PC-3 (cell line): ENCODE measurements around the gene TAGLN2.

Experiments used
- EZH2 ChIP-seq: fragments of 300-600 bp; sonication (generic); IDR thresholded peaks from one replicate; pipeline ENCODE4 v1.6.1; 2017; ENCODE audit warnings: antibody characterized with exemption, mild to moderate bottlenecking, low read length; ENCODE audit not compliant: unreplicated experiment
- EZH2phosphoT487 ChIP-seq: fragments of 300-600 bp; sonication (generic); IDR thresholded peaks from 2 replicates; pipeline ENCODE4 v1.6.1; 2018; ENCODE audit warnings: mild to moderate bottlenecking, antibody characterized with exemption, low read length, borderline replicate concordance
- TF ChIP-seq, protein P1 (sequence below): fragments of 300-600 bp; sonication (generic); conservative IDR thresholded peaks from 2 replicates; pipeline ENCODE4 v1.5.1; 2017; ENCODE audit warnings: antibody characterized with exemption, low read depth, mild to moderate bottlenecking, low read length

DNA sequence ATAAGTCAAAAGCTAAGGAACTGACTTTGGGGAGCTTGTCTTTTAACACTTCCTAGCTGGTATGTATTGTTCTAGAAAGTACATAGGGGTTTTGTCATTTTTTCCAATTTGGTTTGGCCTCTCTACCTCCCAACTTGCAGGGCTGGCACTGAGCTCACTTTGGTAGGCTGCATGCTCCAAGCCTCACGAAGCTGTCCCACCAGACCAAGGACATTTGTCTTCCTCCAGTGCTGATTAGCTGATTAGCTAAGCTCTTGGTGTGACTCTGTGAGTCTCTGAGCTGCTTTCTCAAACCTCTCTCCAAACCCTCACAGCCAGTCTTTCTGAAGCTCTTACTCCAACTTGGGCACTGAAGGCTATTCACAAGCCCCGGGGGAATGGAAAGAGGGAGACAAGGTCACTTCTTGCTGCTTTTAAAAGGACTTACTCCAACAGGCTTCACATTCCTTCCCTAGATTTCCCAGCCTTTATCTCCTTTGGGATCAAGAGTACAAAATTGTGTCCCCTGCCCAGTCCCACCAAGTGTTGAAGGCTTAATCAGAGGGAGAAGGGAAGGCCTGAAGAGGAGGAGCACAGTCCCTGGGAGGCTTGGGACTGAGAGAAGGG is 24.4 kb downstream of the TAGLN2 start:
- TF ChIP-seq, protein P1, sequence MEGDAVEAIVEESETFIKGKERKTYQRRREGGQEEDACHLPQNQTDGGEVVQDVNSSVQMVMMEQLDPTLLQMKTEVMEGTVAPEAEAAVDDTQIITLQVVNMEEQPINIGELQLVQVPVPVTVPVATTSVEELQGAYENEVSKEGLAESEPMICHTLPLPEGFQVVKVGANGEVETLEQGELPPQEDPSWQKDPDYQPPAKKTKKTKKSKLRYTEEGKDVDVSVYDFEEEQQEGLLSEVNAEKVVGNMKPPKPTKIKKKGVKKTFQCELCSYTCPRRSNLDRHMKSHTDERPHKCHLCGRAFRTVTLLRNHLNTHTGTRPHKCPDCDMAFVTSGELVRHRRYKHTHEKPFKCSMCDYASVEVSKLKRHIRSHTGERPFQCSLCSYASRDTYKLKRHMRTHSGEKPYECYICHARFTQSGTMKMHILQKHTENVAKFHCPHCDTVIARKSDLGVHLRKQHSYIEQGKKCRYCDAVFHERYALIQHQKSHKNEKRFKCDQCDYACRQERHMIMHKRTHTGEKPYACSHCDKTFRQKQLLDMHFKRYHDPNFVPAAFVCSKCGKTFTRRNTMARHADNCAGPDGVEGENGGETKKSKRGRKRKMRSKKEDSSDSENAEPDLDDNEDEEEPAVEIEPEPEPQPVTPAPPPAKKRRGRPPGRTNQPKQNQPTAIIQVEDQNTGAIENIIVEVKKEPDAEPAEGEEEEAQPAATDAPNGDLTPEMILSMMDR = no peak
- TF ChIP-seq EZH2 (no peak), EZH2phosphoT487 (no peak)
